NCI-H128 (cell line): Measurements from ENCODE around the gene LYL1.

ENCODE experiments used
- DNase-seq: peaks from one replicate; lab custom pipeline; 2025; ENCODE audit not compliant: unreplicated experiment; lab: John Stamatoyannopoulos, UW

LYL1 gene

GRCh38 chr19:13109361-13110098, 6.9 kb upstream of the LYL1 start:
- DNase-seq = no peak

DNA sequence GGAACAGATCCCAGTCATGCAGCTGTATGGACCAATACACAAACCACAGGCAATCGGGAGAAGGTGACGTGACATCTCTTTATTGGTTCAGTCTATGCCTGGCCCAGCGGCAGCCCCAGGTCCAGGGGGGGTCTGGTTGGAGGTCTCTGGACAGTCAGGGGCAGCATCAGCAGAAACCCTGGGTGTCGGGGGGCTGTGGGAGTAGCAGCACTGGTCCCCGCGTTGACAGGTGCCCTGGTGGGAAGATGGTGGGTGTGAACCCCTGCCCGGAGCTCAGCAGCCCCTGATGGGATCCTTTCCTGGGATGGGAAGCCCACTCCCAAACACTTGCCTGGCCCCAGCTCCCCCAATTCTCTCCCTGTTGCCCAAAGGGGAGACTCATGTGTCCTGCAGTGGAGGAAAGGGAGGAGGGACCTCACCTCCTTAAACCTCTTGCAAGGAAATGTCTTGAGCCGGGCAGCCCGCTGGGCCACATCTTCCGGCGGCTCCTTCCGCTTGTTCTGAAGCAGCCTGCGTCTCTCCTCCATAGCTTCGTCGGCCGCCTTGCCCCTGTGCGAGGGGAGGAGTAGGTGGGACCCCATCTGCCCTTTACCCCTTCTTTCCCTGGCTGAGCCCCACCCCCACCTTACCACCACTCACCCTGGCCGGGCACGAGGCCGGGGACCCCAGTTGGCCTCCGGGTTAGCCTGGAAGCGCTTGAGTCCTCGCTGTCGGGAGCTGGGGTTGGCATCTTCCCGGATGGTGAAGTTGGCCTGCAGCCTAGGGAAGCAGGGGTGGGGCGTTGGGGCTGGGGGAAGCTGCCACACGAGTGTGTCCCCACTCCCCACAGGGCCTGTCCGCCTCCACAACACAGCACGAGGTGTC, 2.4 kb upstream of the LYL1 start:
- no peak for DNase-seq

- DNase-seq = no peak
Measured at GRCh38 chr19:13104360-13104847, 1.7 kb upstream of the LYL1 start.

GRCh38 chr19:13103581-13104359, 1.1 kb upstream of the LYL1 start:
- no peak for DNase-seq

GRCh38 chr19:13102416-13102665, 317 bp downstream of the LYL1 start:
- DNase-seq = no peak

GRCh38 chr19:13101590-13102415, 855 bp downstream of the LYL1 start:
- no peak for DNase-seq

- no peak for DNase-seq
Measured at GRCh38 chr19:13100841-13101589, 1.6 kb downstream of the LYL1 start.

- DNase-seq = no peak
Measured at GRCh38 chr19:13100031-13100588, 2.5 kb downstream of the LYL1 start.

GRCh38 chr19:13099073-13099999, 3.3 kb downstream of the LYL1 start:
- DNase-seq = no peak

GRCh38 chr19:13098277-13099072, 4.2 kb downstream of the LYL1 start:
- no peak for DNase-seq

- DNase-seq = no peak
Measured at GRCh38 chr19:13097463-13098258, 5.0 kb downstream of the LYL1 start.

GRCh38 chr19:13097033-13097462, 5.6 kb downstream of the LYL1 start:
- DNase-seq = no peak

DNA sequence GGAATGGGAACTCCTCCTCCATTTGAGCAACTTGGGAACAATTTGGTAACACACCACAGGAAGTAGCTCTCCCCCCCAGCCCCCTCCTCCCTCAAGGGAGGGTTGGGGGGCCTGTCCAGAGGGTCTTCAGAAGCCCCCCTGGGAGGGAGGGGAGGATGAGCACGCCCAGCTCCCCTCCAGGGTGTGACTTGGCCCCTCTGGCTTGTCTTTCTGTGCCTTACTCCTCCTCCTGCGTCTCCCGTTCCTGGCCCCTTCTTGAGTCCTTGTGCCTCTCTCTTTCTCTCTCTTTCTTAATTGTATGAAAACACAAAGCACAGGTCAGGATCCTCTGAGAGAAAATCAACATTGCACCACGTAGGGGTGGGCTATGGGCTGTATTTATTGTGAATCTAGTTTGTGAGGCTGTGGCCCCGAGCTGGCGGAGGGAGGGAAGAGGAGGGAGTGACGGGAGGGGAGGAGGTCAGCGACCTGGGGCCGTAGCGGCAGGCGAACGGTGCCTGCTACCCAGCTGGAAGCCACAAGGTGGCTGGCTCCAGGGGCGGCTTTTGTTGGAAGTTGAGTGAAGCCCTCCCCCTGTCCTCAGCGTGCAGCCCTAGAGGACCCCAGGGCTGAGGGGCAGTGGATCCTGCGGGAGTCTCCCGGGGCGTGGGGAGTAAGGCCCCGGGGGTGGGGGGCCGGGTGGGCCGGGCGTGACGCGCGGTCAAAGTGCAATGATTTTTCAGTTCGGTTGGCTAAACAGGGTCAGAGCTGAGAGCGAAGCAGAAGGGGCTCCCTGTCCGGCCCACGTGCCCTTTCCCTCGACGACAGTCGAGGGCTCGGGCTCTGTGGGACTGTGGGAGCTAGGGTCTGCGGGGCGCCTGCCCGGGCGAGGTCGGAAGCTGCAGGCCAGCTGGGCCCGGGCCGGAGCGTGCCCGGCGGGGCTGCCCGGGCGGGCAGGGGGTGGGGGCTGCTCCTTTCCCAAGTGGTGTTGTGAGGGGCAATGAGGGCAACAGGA, 6.4 kb downstream of the LYL1 start:
- DNase-seq = no peak

GRCh38 chr19:13095393-13095784, 7.3 kb downstream of the LYL1 start:
- no peak for DNase-seq

DNA sequence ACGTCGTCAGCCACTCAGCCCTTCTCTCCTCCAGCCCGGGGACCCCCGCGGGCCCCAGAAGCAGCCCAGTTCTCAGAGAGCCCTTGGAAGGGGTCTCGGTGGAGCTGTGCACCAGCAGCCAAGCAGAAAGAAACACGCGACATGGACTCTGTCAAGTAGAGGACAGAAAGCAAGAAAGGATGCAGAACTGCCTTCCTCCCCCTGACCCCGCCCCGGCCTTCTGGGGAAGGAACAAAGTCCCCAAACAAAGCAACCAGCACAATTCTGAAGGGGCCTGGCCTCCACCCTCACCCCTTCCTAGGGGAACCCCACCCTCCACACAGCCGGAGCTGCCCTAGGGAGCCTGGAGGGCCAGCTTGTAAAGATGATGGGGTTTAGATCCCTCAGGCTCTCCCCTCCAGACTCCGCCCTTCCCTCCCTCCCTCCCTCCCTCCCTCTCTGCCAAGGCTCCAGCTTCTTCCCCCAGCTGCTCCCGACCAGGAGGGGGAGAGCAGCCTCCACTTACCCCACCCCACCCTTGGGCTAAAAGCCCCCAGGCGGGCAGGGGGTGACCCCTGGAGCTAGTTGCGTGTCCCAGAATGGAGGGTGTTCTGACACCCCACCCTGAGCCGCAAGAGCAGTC, 7.8 kb downstream of the LYL1 start:
- no peak for DNase-seq
